HEK293 (cell line): ENCODE results near the gene RTL5.

ENCODE experiments used
- CTCF ChIA-PET: fragments of 350-600 bp; formaldehyde crosslinking; extraction: SDS; loops from one replicate; lab custom pipeline; 2021; ENCODE audit warnings: antibody characterized with exemption; lab: Yijun Ruan, JAX
- POLR2A ChIA-PET: fragments of 300-600 bp; formaldehyde crosslinking; extraction: SDS; loops from one replicate; lab custom pipeline; 2020; ENCODE audit warnings: antibody characterized with exemption, inconsistent platforms; lab: Yijun Ruan, JAX
- H3K27ac ChIP-seq: fragments of 200-500 bp; sonication (Bioruptor generic); 2 replicates; pipeline ENCODE4 v1.5.1; 2014; ENCODE audit warnings: low read depth, low read length, control low read depth, inconsistent platforms; ENCODE audit errors: extremely low read depth
- H3K36me3 ChIP-seq, 2 experiments: fragments of 200-500 bp in 1 of 2; sonication (Bioruptor generic) in 1 of 2; 1 replicate in 1 of 2; 2 replicates in 1 of 2; pipeline ENCODE4 v1.5.1; 2014 to 2017; ENCODE audit warnings: inconsistent platforms in 2 of 2, low read length in 2 of 2; ENCODE audit not compliant: control insufficient read depth in 2 of 2, insufficient read depth in 1 of 2
- H3K4me1 ChIP-seq: fragments of 200-500 bp; sonication (Bioruptor generic); 2 replicates; pipeline ENCODE4 v1.5.1; 2014; ENCODE audit warnings: mild to moderate bottlenecking, low read length, inconsistent platforms; ENCODE audit not compliant: control insufficient read depth, insufficient read depth
- H3K4me3 ChIP-seq: 2 replicates; pipeline ENCODE4 v1.5.1; 2011; ENCODE audit warnings: low read depth, mild to moderate bottlenecking, control low read depth, low read length, moderate library complexity
- H3K9me3 ChIP-seq: fragments of 200-500 bp; sonication (Bioruptor generic); 2 replicates; pipeline ENCODE4 v1.5.1; 2014; ENCODE audit warnings: low read depth, low read length, inconsistent platforms; ENCODE audit not compliant: control insufficient read depth, insufficient read depth
- IKZF3 ChIP-seq: fragments of 450-650 bp; IDR thresholded peaks from 2 replicates; pipeline ENCODE4 v1.5.0; 2018; ENCODE audit warnings: missing biosample characterization, mild to moderate bottlenecking, missing genetic modification characterization, moderate library complexity
- ZBTB1 ChIP-seq: fragments of 450-650 bp; formaldehyde crosslinking; IDR thresholded peaks from 2 replicates; pipeline ENCODE4 v1.5.1; 2016; ENCODE audit warnings: missing biosample characterization, missing genetic modification characterization
- ZNF221 ChIP-seq: fragments of 450-650 bp; formaldehyde crosslinking; IDR thresholded peaks from 2 replicates; pipeline ENCODE4 v1.5.1; 2017; ENCODE audit warnings: missing biosample characterization, missing genetic modification characterization, borderline replicate concordance
- ZNF426 ChIP-seq: fragments of 450-650 bp; formaldehyde crosslinking; IDR thresholded peaks from 2 replicates; pipeline ENCODE4 v1.5.1; 2017; ENCODE audit warnings: missing biosample characterization, missing genetic modification characterization, mild to moderate bottlenecking, inconsistent platforms, moderate library complexity
- ZNF473 ChIP-seq: fragments of 450-650 bp; formaldehyde crosslinking; IDR thresholded peaks from 2 replicates; pipeline ENCODE4 v1.5.1; 2017; ENCODE audit warnings: missing biosample characterization, missing genetic modification characterization
- ZNF629 ChIP-seq: fragments of 450-650 bp; formaldehyde crosslinking; IDR thresholded peaks from 2 replicates; pipeline ENCODE4 v1.5.1; 2017; ENCODE audit warnings: missing biosample characterization, missing genetic modification characterization
- ZNF677 ChIP-seq: fragments of 450-650 bp; IDR thresholded peaks from 2 replicates; pipeline ENCODE4 v1.5.0; 2018; ENCODE audit warnings: missing biosample characterization, mild to moderate bottlenecking, missing genetic modification characterization, moderate library complexity
- ZNF76 ChIP-seq: fragments of 450-650 bp; formaldehyde crosslinking; IDR thresholded peaks from 2 replicates; pipeline ENCODE4; 2016; ENCODE audit warnings: low read depth, missing biosample characterization, missing genetic modification characterization, borderline replicate concordance
- TF ChIP-seq, protein P1 (sequence below): fragments of 450-650 bp; formaldehyde crosslinking; optimal IDR thresholded peaks from 2 replicates; pipeline ENCODE3; 2016; ENCODE audit warnings: missing biosample characterization, mild to moderate bottlenecking, missing genetic modification characterization
- TF ChIP-seq, protein P2 (sequence below): fragments of 450-650 bp; IDR thresholded peaks from 2 replicates; pipeline ENCODE4 v1.5.1; 2018; ENCODE audit warnings: missing biosample characterization, missing genetic modification characterization
- TF ChIP-seq, protein P3 (sequence below): fragments of 450-650 bp; formaldehyde crosslinking; IDR thresholded peaks from 2 replicates; pipeline ENCODE4 v1.5.1; 2016; ENCODE audit warnings: missing biosample characterization, missing genetic modification characterization

The RTL5 gene

DNA sequence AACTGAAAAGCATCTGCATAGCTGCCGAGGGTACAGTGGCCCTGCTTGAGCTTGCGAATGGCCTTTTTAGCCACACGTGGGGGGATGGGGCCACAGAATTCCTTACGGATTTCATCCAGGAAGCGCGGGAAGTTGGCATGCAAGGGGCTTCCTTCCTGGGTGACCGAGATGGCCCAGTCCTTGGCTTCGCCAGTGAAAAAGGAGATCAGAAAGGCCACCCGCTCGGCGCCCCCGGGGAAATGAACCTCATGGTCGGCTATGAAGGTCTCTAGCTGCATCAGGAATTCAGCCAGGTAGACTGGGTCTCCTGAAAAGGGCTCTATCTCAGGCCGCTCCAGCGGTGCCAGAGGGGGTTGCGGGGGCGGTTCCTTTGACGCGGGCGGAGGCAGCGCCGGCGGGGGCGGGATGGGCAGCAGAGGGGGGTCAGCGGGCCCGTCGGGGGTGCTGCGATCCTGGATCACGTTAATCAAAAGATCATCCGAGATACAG lies 909 bp downstream of the RTL5 start:
- Histone ChIP-seq H3K4me1 (peaks cover 3% of the 10 kb centered on the region; the same call in 1 of the 2 replicates), H3K36me3 (no peaks in the 10 kb centered on the region), H3K27ac (no peak overlapping the region), H3K9me3 (no peaks in the 10 kb centered on the region), H3K4me3 (no peak overlapping the region)
- ChIA-PET CTCF (interaction anchor here (0.7 to 2.1 kb wide), 4 partner anchors 27 to 132 kb away, joined by 3 to 8 read pairs (median 5); no protein-coding TSS in a partner anchor), POLR2A (interaction anchor here (4.4 kb wide), 1 partner anchor 50 kb away, joined by 22 read pairs; the partner anchor contains the start of gene PIN4)
- TF ChIP-seq IKZF3 (tag by site-specific recombination) (0 out of 2 replicates have a peak, but pooled peaks have one; percentile 21), ZNF426 (tag by site-specific recombination) (no peak)

DNA sequence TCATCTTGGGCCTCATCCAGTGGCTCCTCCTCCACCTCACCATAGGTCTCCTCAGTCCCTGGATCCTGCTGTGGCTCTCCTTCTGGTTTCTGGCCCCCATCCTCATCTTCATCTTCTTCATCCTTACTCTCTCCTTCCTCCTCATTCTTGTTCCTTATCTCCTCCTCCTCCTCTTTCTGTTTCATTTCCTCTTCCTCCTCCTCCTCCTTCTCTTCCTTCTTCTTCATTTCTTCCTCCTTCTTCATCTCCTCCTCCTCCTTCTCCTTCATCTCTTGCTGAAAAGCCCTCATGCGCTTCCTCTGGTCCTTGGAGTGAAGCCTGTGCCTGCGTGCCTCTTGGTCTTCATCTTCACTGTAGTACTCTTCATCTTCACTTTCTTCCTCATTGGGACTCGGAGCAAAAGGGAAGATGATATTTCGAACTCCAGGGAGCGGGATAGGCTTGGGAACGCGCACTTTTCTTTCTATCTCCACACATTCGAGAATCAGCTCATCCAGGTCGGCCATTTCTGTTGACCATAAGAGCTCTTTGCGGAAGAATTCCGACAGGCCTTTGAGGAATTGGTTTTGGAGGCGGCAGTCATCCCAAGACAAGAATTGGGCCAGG lies 1.5 kb downstream of the RTL5 start:
- no peak overlapping the region for H3K27ac ChIP-seq
- no peaks in the 10 kb centered on the region for H3K36me3 ChIP-seq
- H3K9me3 ChIP-seq: no peaks in the 10 kb centered on the region
- ChIA-PET POLR2A (interaction anchor here (4.4 kb wide), 1 partner anchor 51 kb away, joined by 22 read pairs; the partner anchor contains the start of gene PIN4), CTCF (interaction anchor here (0.5 to 7.5 kb wide), 8 partner anchors 20 to 309 kb away, joined by 3 to 118 read pairs (median 4); no protein-coding TSS in a partner anchor)
- no peak overlapping the region for H3K4me3 ChIP-seq
- TF ChIP-seq, protein P1, sequence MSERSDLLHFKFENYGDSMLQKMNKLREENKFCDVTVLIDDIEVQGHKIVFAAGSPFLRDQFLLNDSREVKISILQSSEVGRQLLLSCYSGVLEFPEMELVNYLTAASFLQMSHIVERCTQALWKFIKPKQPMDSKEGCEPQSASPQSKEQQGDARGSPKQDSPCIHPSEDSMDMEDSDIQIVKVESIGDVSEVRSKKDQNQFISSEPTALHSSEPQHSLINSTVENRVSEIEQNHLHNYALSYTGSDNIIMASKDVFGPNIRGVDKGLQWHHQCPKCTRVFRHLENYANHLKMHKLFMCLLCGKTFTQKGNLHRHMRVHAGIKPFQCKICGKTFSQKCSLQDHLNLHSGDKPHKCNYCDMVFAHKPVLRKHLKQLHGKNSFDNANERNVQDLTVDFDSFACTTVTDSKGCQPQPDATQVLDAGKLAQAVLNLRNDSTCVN (tag by site-specific recombination): no peak
- TF ChIP-seq, protein P2, sequence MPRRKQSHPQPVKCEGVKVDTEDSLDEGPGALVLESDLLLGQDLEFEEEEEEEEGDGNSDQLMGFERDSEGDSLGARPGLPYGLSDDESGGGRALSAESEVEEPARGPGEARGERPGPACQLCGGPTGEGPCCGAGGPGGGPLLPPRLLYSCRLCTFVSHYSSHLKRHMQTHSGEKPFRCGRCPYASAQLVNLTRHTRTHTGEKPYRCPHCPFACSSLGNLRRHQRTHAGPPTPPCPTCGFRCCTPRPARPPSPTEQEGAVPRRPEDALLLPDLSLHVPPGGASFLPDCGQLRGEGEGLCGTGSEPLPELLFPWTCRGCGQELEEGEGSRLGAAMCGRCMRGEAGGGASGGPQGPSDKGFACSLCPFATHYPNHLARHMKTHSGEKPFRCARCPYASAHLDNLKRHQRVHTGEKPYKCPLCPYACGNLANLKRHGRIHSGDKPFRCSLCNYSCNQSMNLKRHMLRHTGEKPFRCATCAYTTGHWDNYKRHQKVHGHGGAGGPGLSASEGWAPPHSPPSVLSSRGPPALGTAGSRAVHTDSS: peak; percentile 95
- TF ChIP-seq ZNF473 (0 out of 2 replicates have a peak, but pooled peaks have one; percentile 61), ZNF221 (tag by site-specific recombination) (no peak), ZNF629 (tag by site-specific recombination) (no peak), ZNF76 (tag by site-specific recombination) (no peak)
- TF ChIP-seq, all 188 proteins: peak for 2
- H3K4me1 ChIP-seq: peaks cover 3% of the 10 kb centered on the region; the same call in 1 of the 2 replicates

DNA sequence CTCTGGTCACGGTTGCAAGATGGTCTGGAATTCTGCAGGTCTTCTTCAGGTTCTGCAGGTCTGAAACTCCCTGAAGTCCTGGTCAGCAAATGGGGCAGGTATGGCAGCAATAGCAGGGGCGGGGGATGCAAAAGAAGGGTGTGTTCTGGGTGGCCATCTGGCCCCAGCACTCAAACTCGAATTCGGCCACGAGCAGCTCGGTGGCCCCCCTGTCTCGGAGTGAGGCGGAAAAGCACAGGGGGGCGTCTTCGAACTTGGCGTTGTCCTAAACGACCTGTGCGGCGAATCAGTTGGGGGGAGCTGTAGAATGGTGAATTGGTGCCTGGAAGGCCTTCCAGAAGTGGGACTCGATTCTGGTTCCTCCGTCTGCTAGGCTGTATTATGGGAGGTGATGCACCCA lies 2.1 kb downstream of the RTL5 start:
- Histone ChIP-seq H3K27ac (no peak overlapping the region), H3K4me3 (no peak overlapping the region), H3K4me1 (peaks cover 3% of the 10 kb centered on the region; the same call in 1 of the 2 replicates), H3K9me3 (no peaks in the 10 kb centered on the region), H3K36me3 (no peaks in the 10 kb centered on the region)
- TF ChIP-seq ZNF677 (tag by site-specific recombination): no peak
- CTCF ChIA-PET: interaction anchor here (0.6 to 7.5 kb wide), 7 partner anchors 21 to 148 kb away, joined by 3 to 118 read pairs (median 3); no protein-coding TSS in a partner anchor
- POLR2A ChIA-PET: interaction anchor here (4.4 kb wide), 1 partner anchor 51 kb away, joined by 22 read pairs; the partner anchor contains the start of gene PIN4

DNA sequence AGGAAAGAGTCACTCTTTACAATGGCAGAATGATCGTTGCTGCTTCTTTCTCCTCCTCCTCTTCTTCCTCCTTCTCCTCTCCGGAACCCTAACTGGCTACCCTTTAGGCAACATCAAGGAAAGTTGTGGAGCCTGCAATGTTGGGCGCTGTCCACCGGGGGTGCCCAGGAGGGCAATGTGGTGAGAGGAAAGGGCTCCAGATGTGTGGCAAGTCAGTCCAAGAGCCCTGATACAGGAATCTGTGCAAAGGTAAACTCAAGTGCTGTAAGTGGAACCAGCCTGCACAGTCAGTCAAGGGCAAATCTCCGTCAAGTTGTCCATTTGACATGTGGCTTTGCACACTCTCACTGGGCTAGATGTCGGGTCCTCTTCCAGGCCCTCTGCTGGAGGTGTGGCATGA lies 2.8 kb downstream of the RTL5 start:
- ChIA-PET POLR2A (no interaction called here), CTCF (interaction anchor here (0.6 to 7.5 kb wide), 5 partner anchors 12 to 130 kb away, joined by 3 to 118 read pairs (median 8); partner anchors contain the start of gene PIN4)
- H3K4me1 ChIP-seq: peaks cover 3% of the 10 kb centered on the region; the same call in 1 of the 2 replicates
- no peaks in the 10 kb centered on the region for H3K36me3 ChIP-seq
- no peak overlapping the region for H3K27ac ChIP-seq
- no peaks in the 10 kb centered on the region for H3K9me3 ChIP-seq
- H3K4me3 ChIP-seq: no peak overlapping the region
- TF ChIP-seq ZBTB1 (tag by site-specific recombination): no peak
- TF ChIP-seq, protein P3, sequence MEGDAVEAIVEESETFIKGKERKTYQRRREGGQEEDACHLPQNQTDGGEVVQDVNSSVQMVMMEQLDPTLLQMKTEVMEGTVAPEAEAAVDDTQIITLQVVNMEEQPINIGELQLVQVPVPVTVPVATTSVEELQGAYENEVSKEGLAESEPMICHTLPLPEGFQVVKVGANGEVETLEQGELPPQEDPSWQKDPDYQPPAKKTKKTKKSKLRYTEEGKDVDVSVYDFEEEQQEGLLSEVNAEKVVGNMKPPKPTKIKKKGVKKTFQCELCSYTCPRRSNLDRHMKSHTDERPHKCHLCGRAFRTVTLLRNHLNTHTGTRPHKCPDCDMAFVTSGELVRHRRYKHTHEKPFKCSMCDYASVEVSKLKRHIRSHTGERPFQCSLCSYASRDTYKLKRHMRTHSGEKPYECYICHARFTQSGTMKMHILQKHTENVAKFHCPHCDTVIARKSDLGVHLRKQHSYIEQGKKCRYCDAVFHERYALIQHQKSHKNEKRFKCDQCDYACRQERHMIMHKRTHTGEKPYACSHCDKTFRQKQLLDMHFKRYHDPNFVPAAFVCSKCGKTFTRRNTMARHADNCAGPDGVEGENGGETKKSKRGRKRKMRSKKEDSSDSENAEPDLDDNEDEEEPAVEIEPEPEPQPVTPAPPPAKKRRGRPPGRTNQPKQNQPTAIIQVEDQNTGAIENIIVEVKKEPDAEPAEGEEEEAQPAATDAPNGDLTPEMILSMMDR: peak; percentile 61; the same call in 1 of the 2 replicates
